ENCODE data around the gene LEKR1.
A peak's percentile ranks its signal among the peaks of the same experiment; 100 is the strongest.
"Not testable (repeated sequence)": the region's sequence is repeated elsewhere in the genome, so short reads cannot be mapped to it uniquely, and the experiment has no call there.

Gene LEKR1

DNA sequence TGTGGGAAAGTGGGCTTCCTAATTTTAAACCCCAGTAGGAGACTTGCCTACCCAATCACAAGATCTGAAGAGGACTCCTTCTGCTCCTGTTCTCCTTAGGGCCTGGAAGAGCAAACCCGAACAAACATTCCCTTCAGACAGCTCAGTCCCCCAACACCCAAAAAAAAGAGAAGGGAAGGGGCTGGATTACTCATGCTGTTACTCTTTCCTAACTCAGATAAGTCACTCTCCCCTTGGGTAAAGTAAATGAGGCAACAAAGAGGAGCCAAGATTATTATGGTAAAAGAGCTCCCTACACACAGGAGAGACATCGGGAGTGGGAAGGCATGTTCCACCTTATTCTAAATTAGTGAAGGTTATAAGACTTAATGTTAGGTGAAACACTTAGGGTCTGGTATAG lies 18.1 kb upstream of the LEKR1 start:
- DNase-seq (ENCODE audit: low read depth), result no peak

DNA sequence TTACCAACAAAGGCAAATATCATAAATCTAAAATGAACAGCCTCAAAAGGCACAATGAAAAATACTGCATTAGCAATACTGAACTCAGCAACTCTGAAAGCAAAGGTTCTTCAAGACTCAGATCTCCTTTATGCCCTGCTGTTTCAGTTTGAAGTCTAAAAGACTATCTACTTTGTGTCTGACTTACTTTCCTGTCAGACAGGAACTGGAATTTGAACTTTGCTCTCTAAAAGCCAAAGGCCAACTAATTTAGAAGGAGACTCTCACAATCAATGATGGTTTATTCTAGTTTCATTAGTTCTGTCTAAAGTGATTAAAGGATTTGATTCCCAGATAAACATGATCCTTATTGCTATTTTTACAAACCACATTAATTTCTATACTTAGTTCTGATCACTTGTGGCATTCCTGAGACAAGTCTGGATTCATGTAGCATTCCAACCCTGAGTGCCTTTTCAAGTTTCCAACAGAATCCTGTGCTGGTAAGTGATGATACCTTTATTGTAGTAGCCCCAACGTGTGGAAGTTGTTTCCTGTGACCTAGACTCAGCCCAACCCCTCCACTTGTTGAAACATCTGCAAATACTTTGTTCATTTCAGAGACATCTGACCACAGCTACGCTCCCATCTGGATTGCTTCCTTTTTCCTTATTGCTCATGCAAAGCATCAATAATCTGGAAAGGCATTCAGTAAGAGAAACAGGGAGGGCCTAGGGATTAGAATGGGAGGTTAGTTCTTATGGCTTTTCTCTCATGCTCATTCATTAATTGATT lies 14.9 kb upstream of the LEKR1 start:
- DNase-seq (ENCODE audit: low read depth), result no peak

DNA sequence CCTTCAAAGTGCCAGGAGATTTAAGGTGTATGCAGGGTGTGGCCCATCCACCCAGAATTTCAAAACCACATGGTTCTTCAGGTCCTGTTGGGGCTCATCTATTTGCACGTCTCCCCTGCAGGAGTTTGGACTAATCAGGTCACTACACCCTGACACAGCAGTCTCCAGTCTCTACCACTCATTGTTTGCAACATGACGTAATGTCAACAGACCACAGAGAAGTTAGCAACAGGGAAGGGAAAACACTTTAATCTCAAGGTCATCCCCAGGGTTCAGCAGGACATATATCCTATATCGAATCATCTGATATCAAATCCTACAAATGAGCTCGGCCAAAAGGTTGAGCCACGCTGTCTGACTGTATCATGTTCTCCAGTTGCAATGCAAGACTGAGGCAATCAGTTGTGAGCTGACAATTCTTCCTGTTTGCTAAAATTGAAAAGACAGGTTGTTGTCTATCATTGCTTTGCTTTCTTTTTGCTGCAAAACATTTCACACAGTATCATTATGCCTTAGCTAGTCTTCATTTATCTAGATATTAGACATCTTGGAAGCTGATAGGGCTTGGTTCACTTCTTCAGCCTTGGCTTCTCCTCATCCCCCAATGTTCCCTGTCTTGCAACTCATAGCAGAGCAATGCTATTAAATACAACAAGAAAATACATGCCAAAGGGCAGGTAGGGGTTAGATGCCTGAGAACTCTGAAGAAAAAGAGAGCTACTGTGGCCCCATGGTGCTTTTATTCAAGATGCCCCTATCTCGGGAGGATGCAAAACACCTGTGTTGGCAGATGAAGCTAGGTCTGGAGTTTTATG lies 13.4 kb upstream of the LEKR1 start:
- no peak for DNase-seq (ENCODE audit: low read depth)

DNA sequence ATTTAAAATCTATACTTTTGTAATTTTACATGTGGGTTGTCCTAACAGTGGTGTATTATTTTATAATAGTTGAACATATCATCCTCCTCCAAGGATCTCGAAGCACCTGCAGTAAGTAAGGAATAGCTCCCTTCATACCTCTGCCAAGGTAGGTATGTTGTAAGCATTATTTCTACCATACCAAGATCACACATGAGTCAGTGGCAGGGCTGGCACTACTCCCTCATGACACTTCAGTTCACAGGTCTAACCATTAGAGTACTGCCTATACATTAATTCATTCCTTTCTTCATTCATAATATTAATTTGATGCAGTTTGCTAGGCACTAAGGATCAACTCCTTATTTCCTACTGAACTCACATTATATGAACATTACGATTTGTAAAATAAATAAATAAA lies 11.9 kb upstream of the LEKR1 start:
- DNase-seq (ENCODE audit: low read depth), result no peak

DNA sequence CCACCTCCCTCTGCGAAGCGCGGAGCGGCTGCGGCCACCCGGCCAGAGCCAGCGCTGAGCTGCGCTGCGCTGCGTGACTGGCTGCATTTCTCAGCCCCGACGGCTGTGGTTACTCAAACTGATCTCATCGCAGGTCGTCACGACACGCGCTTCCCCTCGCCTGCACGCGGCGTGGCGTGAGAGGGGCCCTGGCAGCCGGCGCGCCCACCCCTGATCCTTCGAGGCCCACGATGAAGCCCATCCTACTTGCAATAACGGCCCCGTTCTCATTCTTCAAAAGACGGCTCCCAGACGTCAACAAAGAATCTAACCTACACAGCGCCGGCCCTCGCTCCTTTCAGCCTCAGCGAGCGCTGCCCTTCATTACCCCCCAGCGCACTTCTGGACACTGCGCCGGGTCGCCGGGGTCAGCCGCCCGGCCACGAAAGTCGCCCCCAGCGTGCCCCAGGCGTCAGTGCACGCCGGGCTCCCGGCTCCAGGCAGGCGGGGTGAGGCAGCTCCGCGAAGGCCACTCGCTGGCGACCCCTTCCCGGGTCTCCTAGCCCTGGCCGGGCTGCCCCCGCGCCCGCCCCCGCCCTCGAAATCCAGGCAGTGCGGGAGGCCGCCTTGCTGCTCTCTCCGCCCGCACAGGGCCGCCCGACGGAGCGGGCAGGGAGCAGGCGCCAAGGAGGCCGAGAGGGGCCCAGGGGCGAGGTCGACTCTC lies 9.9 kb upstream of the LEKR1 start:
- peak; percentile 12 for DNase-seq (ENCODE audit: low read depth)

DNA sequence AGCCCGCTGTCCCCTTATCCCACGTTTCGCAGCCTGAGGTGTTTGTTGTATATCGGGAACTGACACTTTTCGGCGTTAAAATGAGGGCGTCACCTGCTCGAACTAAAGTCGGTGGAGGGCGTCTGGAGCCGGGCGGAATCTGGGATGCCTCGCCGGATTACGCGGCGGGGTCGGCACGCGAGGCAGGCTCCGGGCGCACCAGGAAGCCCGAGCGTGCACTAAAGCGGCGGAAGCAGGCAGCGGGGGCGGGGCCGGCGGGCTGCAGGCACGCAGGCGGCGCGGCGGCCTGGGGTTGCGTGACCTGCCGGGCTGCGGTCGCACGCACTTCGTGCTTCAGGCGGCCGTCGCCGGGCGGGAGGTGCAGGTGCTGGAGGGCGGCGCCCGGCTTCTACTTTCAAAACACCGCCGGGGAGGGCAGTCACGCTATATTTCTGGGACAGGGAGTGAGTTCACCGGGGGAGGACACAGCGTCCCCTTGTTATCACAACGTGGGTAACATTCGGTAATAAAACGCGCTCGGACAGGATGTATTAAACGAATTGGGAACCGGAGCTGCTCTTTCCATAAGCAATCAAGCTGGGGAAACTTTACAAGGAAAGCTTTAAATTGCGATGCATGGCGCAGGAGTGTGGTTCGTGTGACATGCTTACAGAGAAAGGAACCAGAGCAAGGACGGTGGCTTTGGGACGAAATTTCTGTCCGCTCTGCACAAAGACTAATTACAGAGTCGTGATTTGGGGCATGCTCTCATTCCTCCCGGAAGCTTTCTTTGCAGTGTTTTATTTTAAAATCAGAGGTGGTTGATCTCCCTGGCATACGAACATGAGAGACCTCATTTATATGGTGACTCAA lies 9.1 kb upstream of the LEKR1 start:
- peak; percentile 78 for DNase-seq (ENCODE audit: low read depth)

DNA sequence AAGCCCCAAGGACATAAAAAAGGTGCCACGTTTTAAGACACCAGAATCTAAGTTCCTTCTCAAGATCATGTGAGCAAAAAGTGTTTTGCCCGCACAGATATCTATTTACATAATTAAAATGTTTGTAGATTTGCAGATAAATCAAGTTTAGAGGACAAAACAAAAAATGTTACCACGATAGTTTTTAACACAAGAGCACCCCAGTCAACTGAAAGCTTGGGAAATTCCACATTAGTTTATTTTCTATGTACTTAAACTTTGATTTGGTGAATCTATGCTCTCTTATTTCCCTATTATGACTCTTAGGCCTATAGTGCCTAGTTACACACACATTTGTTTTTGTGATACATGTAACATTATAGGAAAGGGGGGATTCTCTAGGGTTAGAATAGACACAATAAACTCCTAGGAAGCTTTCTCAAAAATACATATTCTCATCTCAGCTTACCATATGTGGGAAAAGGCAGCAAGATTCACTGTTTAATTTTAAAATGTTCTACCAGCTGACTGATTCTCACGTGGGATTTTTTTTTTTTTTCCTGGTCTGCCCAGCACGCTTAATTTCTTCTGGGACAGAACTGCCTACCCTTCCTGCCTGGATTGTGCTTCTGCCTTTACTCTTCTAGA lies 8.4 kb upstream of the LEKR1 start:
- no peak for DNase-seq (ENCODE audit: low read depth)

DNA sequence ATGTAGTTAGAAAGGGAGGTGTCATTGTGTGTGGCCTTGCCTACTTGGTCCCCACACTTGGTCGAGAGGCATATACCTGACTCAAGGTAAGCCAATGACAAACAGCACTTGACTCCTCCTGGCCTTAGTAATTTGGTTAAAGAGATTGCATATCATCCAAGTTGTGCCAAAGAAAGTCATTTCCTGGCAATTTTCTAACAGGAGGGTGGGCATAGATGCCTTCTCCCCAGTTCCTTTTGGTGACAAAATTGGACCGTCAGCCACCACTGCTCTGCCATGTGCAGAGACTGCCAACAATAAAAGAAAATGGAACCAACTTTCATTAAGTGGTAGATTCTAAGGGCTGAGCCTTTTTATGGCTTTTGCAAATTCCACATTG lies 7.9 kb upstream of the LEKR1 start:
- DNase-seq (ENCODE audit: low read depth), result no peak

DNA sequence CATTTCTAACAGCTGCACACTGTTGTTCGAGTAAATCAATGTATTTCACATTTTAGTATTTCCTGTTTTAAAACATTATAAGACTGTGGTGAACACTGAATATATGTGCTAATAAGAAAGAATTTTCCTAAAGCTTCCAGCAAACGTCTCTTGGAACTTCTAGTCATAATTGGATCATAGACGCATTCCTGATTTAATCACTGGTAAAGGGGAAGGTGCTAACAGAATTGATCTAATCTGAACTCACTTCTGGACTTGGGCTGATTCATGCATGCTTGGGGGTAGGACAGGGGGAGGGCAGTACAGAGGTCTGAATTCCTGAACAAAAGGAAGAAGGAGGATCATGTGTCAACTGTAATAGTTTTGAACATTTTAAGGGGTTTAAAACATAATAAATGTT lies 7.3 kb upstream of the LEKR1 start:
- DNase-seq (ENCODE audit: low read depth), result no peak

DNA sequence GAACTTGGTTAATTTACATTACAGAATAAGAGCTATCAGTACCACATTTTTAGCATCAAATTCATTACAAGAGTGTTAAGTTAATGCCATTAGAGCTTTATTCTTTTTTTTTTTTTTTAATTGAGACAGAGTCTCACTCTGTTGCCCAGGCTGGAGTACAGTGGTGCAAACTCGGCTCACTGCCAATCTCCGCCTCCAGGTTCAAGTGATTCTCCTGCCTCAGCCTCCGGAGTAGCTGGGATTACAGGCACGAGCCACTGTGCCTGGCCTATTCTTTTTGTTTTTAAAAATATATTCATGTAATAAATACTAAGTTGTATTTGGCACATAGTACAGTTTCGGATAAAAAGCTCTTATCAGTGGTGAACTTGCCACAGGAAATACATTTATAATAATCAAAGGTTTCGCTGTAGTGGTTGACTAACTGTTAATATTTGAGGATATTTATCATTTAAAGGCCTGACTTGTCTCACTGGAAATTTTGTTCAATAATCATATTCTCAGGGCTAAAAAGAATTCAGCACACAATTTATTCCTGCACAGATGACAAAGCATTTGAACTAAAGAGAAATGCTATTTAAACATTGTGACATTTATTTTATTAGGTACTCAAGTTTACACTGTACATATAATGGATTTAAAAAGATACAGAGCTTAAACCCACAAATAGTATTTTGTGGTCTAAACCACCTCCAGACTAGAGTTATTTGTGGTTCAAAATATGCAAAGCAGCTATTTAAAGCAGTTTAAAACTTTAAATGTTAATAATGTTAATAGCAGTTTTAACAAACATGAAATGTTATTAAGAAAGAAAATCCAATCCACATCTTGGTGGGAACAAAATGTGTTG lies 6.1 kb upstream of the LEKR1 start:
- DNase-seq (ENCODE audit: low read depth), result no peak

DNA sequence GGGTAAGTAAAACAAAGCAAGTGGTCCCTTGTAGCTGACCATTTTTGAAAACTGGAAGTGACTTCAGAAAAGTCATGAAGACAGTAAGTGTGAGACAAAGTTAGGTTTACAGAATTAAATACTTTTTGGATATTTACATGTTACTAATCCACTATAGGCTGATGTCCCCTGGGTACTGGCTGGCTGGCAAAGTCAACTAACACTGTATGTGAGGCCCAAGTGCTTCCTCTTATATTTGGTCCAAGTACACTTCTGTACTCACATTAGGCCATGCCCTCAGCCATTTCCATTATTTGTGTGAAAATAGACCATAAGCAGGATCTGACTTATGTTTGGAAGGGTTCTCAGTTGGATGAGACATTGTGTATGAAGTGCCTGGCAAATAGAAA lies 5.5 kb upstream of the LEKR1 start:
- DNase-seq (ENCODE audit: low read depth), result no peak

DNA sequence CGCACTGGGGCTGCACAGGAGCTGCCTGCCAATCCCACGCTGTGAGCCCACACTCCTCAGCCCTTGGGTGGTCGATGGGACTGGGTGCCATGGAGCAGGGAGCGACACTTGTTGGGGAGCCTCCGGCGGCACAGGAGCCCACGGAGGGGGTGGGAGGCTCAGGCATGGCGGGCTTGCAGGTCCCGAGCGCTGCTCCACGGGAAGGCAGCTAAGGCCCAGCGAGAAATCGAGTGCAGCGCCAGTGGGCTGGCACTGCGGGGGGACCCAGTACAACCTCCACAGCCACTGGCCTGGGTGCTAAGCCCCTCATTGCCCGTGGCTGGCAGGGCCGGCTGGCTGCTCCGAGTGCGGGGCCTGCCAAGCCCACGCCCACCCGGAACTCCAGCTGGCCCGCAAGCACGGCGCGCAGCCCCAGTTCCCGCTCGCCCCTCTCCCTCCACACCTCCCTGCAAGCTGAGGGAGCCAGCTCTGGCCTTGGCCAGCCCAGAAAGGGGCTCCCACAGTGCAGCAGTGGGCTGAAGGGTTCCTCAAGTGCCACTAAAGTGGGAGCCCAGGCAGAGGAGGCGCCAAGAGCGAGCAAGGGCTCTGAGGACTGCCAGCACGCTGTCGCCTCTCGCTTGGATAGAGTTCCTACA lies 3.4 kb upstream of the LEKR1 start:
- not testable (repeated sequence) for DNase-seq (ENCODE audit: low read depth)

DNA sequence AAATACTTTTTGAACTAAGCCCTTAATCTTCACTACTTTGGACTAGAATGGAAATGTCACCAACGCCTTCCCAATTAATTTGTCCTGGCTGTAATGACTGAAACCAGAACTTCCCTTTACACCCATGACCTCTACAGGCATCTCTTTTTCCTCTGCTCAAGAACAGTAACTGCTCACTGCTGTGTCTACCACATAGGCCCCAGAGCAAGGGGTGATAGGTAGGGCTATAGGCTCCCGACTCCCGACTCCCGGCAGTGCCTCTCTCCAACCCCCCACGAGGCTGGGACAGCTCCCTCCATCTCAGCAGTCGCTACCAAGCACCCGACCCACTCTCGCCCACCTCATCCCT lies 384 bp upstream of the LEKR1 start:
- DNase-seq (ENCODE audit: low read depth), result no peak

DNA sequence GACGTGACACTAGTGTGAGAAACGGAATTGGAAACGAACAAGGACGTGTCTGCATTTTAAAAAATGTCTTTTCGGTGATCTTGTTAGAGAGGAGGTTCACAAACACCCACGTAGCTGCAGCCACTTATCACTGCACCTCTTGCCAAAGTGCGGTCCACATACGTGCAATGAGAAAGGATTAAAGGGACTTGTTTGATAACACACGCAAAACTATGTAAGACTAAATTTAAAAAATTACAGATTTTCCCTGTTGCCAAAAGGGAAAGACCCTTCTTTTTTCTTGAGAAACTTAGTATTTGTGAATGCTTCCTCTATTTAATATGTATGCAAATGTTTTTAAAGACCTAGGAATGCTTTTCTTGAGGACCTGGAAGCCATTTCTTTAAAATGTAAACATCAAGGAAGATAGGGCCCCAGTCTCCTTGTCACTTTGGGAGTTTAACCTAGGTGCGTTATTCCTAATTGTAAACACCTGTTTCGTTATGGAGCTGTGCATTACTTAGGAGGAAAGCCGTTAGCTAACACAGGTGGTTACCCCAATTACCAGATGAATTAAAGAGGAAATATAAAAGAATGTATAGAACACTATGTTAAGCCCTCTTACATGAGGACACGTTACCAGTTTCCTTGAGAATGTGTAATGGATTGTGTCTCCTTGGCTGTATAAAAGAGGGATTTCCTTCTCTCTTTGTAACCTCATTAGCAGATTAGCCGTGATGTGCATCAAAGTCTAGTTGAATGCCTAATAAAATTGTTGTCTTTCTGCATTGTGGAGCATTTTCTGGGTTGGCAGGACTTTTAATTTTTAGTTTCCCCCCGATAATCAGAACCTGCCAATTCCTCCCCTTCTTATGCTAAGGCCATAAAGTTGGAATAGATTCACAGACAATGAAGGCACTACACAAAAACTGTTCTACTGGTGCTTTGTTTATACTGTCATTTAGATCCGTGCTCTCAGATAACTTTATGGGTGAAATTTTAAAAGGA lies 1.0 kb downstream of the LEKR1 start:
- no peak for DNase-seq (ENCODE audit: low read depth)

DNA sequence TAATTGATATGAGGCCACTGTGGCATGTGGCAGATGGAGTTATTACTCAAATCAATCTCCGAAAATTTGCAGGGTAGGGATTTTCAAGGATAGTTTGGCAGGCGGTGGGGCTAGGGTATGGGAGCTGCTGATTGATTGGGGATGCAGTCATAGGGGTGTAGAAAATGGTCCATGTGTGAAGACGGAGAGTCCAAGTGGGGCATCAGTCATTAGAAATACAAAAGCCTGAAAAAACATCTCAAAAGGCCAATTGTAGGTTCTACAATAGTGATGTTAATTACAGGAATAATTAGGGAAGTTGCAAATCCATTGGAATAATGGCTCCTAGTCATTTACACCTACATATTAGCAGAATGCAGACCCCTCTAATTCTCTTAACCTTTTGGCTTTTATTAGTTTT lies 4.9 kb downstream of the LEKR1 start:
- no peak for DNase-seq (ENCODE audit: low read depth)

DNA sequence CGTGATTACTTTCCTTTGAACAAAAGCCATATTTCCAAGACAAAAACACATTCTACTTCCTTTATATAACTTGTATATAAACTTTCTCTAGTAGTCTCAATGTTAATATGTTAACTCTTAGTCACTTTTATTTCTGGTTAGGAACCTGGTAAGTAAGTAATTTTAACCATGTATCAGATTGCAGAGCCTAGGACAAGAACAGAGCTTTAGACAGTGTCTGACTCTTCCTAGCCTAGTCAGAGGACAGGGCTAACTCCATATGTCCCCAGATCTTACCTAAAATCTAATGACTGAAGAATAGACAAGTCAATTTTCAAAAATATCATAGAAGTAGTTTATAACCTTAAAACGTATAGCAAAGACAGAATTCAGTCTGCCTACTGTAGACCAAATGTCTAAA lies 8.3 kb downstream of the LEKR1 start:
- DNase-seq (ENCODE audit: low read depth), result no peak

DNA sequence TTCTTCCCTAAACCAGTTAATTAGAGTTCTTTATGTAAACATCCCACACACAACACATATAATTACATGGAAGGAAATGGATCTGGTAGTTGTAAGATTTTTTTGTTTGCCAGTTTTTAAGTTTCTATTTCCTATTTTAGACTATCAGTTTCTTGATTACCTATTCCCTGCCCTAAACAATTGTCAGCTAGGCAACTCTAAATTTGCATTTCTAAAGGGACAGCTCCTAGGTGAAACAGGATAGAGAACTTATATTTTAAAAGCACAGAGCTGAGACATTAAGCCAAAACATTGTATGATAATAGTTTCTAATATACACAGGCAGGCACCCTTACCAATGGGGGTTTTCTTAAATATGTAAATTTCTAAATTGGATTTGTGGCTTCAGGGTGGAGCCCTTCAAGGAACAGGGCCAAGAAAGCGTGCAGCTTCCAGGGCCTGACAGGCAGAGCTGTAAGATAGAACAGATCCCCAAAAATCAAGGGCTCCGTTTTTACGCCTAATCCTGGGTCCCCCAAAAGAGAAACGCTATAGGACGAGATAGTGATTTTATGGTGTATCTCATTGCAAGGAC lies 8.9 kb downstream of the LEKR1 start:
- no peak for DNase-seq (ENCODE audit: low read depth)

DNA sequence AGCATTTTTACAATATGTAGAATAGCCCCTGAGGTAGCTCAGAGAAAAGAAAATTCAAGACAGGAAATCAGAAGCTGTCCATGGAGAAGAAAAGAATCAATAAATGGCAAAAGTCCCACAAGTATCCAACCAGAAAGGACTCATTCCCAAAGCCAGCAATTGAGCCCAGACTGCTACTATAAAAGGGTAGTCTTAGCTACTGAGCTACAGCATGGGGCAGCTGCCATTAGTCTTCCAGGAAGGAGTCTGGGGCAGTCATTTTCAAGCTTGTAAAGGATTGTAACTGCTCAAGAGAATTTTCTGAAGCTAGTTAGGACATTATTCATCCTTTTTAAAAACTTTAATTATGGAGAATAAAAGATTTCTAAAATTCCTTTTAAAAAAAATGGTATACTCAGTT lies 10.5 kb downstream of the LEKR1 start:
- DNase-seq (ENCODE audit: low read depth), result no peak

DNA sequence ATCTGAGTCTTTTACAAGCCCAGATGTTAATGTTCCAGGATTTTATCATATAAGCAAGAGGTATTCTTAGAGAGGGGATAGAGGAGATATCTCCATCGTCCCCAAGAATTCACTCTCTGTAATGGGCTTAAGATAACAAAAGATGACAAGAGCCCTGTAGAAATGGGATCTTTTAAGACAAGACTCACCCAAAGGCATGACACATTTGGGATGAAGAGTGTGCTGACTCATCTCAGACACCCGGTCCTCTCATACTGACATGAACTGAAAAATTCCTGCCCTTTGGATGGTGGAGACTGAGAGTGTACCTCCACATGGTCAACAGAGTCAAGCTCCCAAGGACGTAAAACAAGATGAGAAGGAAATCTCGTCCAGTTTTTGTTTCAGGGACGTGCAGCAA lies 11.0 kb downstream of the LEKR1 start:
- DNase-seq (ENCODE audit: low read depth), result no peak

Data from stimulated activated CD8-positive, alpha-beta memory T cell treated with anti-CD3 and anti-CD28 coated beads, Interleukin-12 subunit alpha, Interleukin-12 subunit beta, amount 100 ng/mL, for 4 hours (primary cell).